ENCODE measurements around the gene ZNF319. TPM values are rescaled to one million over a fixed set of nuclear protein-coding genes. Genes with fewer than 3 reads are reported as not detected.

Gene ZNF319
- total and polyA plus RNA-seq, 2 of the 8 experiments (the other 6 are each of a cell fraction or from before 2014, with no cell fraction given): 3.3 to 5.5 TPM

DNA sequence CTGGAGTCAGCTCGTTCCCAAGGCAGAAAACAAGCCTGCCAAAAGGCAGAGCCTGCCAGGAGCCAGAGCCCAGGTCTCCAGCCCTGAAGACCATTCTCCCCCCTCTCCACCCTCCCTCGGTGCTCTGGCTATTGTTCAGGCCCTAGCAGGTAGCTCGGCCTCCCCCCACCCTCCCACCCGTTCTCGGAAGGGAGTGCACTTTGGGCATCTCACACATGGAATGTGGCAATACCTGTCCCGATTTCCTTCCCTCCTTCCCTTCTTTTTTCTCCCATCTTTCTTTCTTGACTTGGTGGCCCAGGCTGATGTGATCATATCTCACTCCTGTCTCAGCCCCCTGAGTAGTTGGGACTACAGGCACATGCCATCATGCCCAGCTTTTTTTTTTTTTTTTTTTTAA is 41.9 kb downstream of the ZNF319 start (continued):
- TF ChIP-seq, protein P1, sequence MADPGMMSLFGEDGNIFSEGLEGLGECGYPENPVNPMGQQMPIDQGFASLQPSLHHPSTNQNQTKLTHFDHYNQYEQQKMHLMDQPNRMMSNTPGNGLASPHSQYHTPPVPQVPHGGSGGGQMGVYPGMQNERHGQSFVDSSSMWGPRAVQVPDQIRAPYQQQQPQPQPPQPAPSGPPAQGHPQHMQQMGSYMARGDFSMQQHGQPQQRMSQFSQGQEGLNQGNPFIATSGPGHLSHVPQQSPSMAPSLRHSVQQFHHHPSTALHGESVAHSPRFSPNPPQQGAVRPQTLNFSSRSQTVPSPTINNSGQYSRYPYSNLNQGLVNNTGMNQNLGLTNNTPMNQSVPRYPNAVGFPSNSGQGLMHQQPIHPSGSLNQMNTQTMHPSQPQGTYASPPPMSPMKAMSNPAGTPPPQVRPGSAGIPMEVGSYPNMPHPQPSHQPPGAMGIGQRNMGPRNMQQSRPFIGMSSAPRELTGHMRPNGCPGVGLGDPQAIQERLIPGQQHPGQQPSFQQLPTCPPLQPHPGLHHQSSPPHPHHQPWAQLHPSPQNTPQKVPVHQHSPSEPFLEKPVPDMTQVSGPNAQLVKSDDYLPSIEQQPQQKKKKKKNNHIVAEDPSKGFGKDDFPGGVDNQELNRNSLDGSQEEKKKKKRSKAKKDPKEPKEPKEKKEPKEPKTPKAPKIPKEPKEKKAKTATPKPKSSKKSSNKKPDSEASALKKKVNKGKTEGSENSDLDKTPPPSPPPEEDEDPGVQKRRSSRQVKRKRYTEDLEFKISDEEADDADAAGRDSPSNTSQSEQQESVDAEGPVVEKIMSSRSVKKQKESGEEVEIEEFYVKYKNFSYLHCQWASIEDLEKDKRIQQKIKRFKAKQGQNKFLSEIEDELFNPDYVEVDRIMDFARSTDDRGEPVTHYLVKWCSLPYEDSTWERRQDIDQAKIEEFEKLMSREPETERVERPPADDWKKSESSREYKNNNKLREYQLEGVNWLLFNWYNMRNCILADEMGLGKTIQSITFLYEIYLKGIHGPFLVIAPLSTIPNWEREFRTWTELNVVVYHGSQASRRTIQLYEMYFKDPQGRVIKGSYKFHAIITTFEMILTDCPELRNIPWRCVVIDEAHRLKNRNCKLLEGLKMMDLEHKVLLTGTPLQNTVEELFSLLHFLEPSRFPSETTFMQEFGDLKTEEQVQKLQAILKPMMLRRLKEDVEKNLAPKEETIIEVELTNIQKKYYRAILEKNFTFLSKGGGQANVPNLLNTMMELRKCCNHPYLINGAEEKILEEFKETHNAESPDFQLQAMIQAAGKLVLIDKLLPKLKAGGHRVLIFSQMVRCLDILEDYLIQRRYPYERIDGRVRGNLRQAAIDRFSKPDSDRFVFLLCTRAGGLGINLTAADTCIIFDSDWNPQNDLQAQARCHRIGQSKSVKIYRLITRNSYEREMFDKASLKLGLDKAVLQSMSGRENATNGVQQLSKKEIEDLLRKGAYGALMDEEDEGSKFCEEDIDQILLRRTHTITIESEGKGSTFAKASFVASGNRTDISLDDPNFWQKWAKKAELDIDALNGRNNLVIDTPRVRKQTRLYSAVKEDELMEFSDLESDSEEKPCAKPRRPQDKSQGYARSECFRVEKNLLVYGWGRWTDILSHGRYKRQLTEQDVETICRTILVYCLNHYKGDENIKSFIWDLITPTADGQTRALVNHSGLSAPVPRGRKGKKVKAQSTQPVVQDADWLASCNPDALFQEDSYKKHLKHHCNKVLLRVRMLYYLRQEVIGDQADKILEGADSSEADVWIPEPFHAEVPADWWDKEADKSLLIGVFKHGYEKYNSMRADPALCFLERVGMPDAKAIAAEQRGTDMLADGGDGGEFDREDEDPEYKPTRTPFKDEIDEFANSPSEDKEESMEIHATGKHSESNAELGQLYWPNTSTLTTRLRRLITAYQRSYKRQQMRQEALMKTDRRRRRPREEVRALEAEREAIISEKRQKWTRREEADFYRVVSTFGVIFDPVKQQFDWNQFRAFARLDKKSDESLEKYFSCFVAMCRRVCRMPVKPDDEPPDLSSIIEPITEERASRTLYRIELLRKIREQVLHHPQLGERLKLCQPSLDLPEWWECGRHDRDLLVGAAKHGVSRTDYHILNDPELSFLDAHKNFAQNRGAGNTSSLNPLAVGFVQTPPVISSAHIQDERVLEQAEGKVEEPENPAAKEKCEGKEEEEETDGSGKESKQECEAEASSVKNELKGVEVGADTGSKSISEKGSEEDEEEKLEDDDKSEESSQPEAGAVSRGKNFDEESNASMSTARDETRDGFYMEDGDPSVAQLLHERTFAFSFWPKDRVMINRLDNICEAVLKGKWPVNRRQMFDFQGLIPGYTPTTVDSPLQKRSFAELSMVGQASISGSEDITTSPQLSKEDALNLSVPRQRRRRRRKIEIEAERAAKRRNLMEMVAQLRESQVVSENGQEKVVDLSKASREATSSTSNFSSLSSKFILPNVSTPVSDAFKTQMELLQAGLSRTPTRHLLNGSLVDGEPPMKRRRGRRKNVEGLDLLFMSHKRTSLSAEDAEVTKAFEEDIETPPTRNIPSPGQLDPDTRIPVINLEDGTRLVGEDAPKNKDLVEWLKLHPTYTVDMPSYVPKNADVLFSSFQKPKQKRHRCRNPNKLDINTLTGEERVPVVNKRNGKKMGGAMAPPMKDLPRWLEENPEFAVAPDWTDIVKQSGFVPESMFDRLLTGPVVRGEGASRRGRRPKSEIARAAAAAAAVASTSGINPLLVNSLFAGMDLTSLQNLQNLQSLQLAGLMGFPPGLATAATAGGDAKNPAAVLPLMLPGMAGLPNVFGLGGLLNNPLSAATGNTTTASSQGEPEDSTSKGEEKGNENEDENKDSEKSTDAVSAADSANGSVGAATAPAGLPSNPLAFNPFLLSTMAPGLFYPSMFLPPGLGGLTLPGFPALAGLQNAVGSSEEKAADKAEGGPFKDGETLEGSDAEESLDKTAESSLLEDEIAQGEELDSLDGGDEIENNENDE (IDR thresholded peaks at IDR 0.05; ENCODE audit: insufficient replicate concordance, low read length): no peak
- TF ChIP-seq BRCA1 (IDR thresholded peaks at IDR 0.05; ENCODE audit: low read depth, low read length): no peak
- TF ChIP-seq CEBPB (IDR thresholded peaks at IDR 0.05; ENCODE audit: low read depth, low read length): no peak
- TF ChIP-seq POLR2A (IDR thresholded peaks at IDR 0.05; ENCODE audit: control extremely low read depth in 1 of 2, low read depth in 2 of 2, low read length in 2 of 2): no peak
- TF ChIP-seq, protein P2, sequence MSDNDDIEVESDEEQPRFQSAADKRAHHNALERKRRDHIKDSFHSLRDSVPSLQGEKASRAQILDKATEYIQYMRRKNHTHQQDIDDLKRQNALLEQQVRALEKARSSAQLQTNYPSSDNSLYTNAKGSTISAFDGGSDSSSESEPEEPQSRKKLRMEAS (IDR thresholded peaks at IDR 0.05): no peak
- no peak for TF ChIP-seq CREB1 (IDR thresholded peaks at IDR 0.05)
- no peak for TF ChIP-seq CHD2 (IDR thresholded peaks at IDR 0.05; ENCODE audit: low read length)
- no peak for TF ChIP-seq RFX5 (IDR thresholded peaks at IDR 0.05; ENCODE audit: borderline replicate concordance, low read depth, low read length)
- no peak for TF ChIP-seq NANOG (IDR thresholded peaks at IDR 0.05; ENCODE audit: insufficient read depth, low read depth, low read length, poor library complexity, severe bottlenecking)
- TF ChIP-seq CBX8 (IDR thresholded peaks at IDR 0.05; ENCODE audit: borderline replicate concordance, low read depth, low read length): no peak
- no peak for TF ChIP-seq TCF12 (IDR thresholded peaks at IDR 0.05; ENCODE audit: low read depth, low read length)
- TF ChIP-seq KDM5A (IDR thresholded peaks at IDR 0.05; ENCODE audit: low read length): no peak
- no peak for TF ChIP-seq CBX5 (IDR thresholded peaks at IDR 0.05; ENCODE audit: low read depth, low read length)
